Limb (tissue), 2 donors: ENCODE measurements around the gene HYKK.
"Not testable (repeated sequence)": the region's sequence is repeated elsewhere in the genome, so short reads cannot be mapped to it uniquely, and the experiment has no call there.

Experiments used
- DNase-seq, 2 donors: peaks; one replicate each; pipeline ENCODE4 v3.0.0-alpha.2; 2016; ENCODE audit errors: extremely low spot score in 2 of 2

The HYKK gene

DNA sequence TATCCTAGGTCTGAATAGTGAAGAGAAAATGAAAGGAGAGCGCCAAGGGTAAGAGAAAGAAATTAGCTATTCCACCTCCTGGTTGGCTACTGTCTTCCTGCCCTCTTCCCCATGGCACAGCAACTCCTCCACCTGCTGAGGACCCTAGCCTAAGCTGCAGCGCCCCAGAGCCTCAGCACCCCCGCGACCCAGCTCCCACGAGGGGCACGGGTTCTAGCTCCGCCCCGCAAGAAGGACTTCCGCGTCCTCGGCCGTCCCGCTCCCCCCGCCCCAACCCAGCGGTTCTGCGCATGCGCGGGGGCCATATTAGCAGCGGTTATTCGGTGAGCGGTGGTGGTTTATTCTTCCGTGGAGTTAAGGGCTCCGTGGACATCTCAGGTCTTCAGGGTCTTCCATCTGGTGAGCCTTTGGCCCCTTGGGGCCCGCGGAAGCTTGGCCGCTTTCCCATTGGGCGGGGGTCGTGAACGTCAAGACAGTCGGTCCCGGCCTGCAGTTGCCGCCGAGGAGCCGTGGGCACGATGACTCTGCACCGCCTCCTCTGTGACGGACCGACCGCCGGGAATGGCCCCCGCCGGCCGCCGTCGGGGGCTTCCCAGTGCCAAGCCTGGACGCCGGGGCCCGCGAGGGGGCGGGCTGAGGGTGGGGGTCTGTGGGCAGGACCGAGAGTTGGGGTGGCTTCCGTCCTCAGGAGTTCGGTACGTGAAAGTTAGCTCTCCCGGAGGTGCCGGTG is 32.9 kb downstream of the HYKK start, which contains the start of gene PSMA4:
TSS of gene PSMA4 (plus strand) at position 304 of the 730 bp plus-strand sequence. CDS start 1,484 bp downstream, outside the sequence.
- peak; percentile 92 to 97 for DNase-seq

DNA sequence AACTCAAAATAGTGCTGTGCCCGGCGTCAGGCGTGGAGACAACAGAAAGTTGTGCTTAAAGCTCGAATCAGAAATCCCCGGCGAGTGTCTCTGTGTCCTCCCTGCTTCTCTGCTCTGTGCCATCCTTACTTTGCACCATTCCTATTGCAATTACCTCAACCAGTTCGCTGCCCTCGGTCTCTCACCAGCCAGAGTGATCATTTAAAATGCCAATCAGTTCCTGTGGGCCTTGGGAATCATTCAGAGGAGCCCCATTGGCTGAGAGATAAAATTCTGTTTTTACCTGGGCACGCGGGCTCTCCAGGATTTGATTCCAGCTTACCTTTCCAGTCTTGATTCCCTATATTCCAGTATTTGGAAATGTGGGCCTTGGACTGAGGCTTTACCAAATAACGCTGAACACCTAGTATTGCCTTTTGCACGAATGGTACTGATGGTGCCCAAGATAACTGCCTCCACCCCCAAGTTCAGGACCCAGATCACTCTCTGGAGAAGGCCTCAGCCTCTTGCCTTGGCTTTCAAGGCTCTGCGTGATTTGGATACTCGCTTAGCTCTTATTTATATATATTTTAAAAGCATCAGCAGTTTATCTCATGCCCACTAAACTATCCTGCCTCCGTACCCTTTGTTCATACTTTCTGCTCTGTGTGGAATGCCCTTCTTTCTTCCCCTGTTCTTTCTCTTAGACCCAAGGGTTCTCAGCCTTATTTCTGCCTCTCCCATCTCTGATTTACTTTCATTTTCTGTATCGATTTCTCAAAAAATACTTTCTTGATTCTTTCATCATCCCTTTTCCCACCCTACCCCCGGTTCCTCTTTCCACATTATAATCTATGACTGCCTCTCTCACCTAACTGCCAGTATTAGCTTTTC is 33.7 kb downstream of the HYKK start:
- no peak for DNase-seq

- DNase-seq = no peak
These were observed 34.3 kb downstream of the HYKK start for GRCh38 chr15:78541744-78542034.

- no peak for DNase-seq
These were observed 35.3 kb downstream of the HYKK start for GRCh38 chr15:78542647-78543046.

DNA sequence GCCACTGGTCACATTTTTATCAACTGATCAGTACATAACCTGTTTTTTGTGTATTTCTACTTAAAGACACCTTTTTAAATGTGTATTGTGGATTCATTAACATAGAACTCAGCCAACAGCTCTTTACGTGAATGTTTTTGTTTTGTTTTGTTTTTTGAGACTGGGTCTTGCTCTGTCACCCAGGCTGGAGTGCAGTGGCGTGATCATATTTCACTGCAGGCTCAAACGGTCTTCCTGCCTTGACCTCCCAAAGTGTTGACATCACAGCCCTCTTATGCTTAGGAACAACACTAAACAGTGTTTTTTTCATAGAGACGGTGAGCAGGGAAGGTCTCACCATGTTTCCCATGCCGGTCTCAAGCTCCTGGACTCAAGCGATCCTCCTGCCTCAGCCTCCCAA is 42.8 kb downstream of the HYKK start:
- DNase-seq = no peak

DNA sequence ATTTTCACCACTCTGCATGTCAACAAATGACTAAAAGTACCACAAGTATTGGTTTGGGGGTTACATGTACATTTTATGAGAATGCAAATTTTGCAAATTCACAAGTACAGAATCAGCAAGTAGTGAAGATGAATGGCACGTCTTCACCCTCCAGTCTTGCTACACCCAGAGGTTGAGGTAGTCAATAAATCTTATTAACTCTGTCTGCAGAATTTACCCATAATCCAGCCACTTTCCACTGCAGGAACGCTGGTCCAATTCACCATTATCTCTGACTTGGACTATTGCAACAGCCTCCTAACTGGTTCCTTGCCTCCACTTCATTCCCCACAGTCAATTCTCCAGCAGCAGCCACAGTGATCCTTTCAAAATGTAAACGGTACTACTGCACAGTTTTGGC is 43.4 kb downstream of the HYKK start:
- no peak for DNase-seq

- no peak for DNase-seq
These were observed 44.5 kb downstream of the HYKK start for GRCh38 chr15:78551902-78552301.

DNA sequence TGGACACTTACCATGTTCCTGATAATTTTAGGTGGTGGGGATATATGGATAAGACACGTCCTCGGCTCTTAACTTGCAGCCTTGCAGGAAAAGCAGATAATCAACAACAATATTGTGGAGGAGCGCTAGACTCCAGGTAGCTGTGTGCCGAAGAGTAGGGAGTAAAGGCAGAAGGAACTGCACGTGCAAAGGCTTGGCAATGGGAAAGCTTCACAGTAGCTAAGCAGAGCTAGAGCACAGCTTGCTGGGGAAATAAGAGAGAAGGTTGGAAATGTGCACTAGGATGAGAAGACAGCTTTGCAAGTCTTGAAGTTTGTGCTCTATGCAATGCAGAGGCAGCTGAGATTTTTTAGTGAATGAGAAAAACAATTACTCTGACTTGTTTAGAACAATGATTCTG is 45.2 kb downstream of the HYKK start:
- no peak for DNase-seq

DNA sequence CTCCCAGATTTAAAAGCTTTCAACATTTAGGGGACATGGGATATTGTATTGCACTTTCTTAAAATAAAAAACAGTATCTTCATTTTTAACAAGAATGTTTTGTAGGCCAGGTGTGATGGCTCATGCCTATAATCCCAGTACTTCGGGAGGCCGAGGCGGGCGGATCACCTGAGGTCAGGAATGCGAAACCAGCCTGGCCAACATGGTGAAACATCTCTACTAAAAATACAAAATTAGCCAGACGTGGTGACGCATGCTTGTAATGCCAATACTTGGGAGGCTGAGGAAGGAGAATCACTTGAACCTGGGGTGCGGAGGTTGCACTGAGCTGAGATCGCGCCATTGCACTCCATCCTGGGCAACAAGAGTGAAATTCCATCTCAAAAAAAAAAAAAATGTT is 52.8 kb downstream of the HYKK start:
- not testable (repeated sequence) for DNase-seq

GRCh38 chr15:78561490-78561889 is 54.1 kb downstream of the HYKK start:
- no peak for DNase-seq

- no peak for DNase-seq
These were observed 55.7 kb downstream of the HYKK start for GRCh38 chr15:78563092-78563491.

- DNase-seq = no peak
These were observed 57.3 kb downstream of the HYKK start for GRCh38 chr15:78564743-78565096.

DNA sequence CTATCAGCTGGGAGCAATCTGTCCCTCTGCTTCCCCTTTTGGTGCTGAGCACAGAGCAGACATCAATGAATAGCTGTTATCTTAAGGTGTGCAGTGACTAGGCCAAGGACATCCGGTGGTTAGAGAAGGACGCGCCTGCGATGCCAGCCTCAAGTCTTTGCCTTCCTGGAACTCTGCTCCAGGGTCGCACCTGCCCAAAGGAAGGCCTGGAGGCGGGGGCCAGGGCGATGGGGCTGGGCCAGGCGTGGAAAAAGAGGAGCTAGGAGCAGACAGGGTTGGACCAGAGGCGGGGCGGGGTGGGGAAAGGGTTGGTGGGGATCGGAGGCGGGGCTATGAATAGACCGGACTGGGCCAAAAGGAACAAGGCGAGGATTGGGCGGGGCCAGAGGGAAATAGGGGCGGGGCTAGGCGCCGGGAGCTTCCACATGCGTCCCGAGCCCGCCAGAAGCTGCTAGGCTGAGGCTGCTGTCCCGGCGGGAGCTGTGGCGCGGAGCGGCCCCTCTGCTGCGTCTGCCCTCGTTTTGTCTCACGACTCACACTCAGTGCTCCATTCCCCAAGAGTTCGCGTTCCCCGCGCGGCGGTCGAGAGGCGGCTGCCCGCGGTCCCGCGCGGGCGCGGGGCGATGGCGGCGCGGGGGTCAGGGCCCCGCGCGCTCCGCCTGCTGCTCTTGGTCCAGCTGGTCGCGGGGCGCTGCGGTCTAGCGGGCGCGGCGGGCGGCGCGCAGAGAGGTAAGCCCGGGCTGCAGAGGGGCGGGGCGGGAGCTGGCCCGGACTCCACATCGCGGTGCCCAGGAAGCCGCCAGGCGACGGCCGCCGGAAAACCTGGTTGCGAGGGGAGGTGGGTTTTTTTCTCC is 57.9 kb downstream of the HYKK start, which contains the start of gene CHRNA5:
TSS of gene CHRNA5 (plus strand) at position 424 of the 854 bp plus-strand sequence. CDS start at position 624, 200 bp downstream.
- peak; percentile 81 to 95 for DNase-seq

- DNase-seq = peak in 1 of 2 donors; percentile 39
These were observed 58.8 kb downstream of the HYKK start for GRCh38 chr15:78565951-78566774.

DNA sequence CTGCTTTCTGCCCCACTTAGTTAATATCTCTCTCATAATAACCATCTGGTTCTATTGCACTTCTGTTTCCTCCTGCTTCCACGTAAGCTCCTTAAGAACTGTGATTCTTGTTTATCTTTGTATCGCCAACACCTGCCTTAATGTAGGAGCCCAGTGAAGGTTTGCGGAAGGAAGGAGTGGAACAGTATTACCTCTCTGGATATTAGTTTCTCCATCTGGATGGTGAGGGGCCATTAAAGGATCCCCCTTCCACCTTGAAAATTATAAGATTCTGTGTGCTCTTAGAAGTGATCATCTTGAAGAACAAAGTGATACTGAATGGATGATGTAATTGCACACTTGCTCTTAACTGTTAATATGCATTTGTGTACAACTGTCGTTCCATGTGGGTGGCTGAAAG is 60.2 kb downstream of the HYKK start:
- DNase-seq = no peak

- no peak for DNase-seq
These were observed 63.3 kb downstream of the HYKK start for GRCh38 chr15:78570710-78571109.

DNA sequence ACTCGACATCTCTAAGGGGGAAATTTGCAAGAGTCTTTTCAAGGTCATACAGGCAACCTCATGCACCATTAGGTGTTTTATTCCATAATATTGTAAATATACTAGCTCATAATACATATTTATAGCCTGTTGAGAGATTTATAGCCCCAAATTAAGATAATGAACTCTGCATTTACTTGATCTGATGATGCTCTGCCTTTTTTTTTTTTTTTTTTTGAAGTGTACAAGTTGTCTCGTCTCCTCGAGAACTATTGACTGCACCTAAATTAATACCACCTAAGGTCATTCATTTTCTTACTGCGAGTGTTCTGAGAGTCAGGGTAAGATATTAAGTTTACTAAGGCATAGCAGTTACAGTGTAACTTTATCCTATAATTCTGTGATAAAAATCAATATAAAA is 64.0 kb downstream of the HYKK start:
- no peak for DNase-seq

GRCh38 chr15:78573416-78573815 is 66.0 kb downstream of the HYKK start:
- no peak for DNase-seq

GRCh38 chr15:78574944-78575343 is 67.6 kb downstream of the HYKK start:
- no peak for DNase-seq
